WTC11 (cell line): Measurements from ENCODE around the gene PIF1. TPM values are rescaled to one million over a fixed set of nuclear protein-coding genes. Genes with fewer than 3 reads are reported as not detected.
A peak's percentile ranks its signal among the peaks of the same experiment; 100 is the strongest.

Experiments
- ATAC-seq: fragments of 200-7000 bp; cut with Tn5 transposase; 2 replicates; pipeline ENCODE4 v1.10.0; 2021; ENCODE audit warnings: mild to moderate bottlenecking, moderate library complexity
- CTCF ChIA-PET: fragments of 300-600 bp; sonication (Branson Sonifier 250); formaldehyde crosslinking; loops from one replicate; lab custom pipeline; 2021; ENCODE audit warnings: antibody characterized with exemption; lab: Charles Lee
- POLR2A ChIA-PET: fragments of 350-600 bp; sonication (Branson Sonifier 250); formaldehyde crosslinking; loops from one replicate; lab custom pipeline; 2021; ENCODE audit warnings: antibody characterized with exemption; lab: Charles Lee
- DNase-seq: peaks from one replicate; pipeline ENCODE4 v3.0.0; 2021; ENCODE audit warnings: low spot score
- H3K27ac Mint-ChIP-seq: 2 replicates; pipeline ENCODE4 v1.8.0; 2021; ENCODE audit warnings: mixed read lengths
- H3K27me3 Mint-ChIP-seq: 2 replicates; pipeline ENCODE4 v1.8.0; 2021; ENCODE audit warnings: low read depth, mild to moderate bottlenecking, moderate library complexity, mixed read lengths
- H3K36me3 Mint-ChIP-seq: 2 replicates; pipeline ENCODE4 v1.8.0; 2021; ENCODE audit warnings: mixed read lengths
- H3K4me1 Mint-ChIP-seq: 2 replicates; pipeline ENCODE4 v1.8.0; 2022; ENCODE audit warnings: mixed read lengths
- H3K4me3 Mint-ChIP-seq: 2 replicates; pipeline ENCODE4 v1.8.0; 2021; ENCODE audit warnings: mild to moderate bottlenecking, moderate library complexity, mixed read lengths
- H3K9me3 Mint-ChIP-seq: 2 replicates; pipeline ENCODE4 v1.8.0; 2021; ENCODE audit warnings: mixed read lengths
- ATF1 ChIP-seq: sonication (generic); formaldehyde crosslinking; IDR thresholded peaks from 2 replicates; pipeline ENCODE4 v1.8.1; 2023; ENCODE audit warnings: mild to moderate bottlenecking, moderate library complexity, missing genetic modification reagents
- ATF2 ChIP-seq: sonication (generic); formaldehyde crosslinking; IDR thresholded peaks from 2 replicates; pipeline ENCODE4 v1.8.1; 2022; ENCODE audit warnings: low read depth, missing genetic modification reagents, borderline replicate concordance
- CDX4 ChIP-seq: fragments of 250-450 bp; sonication (Bioruptor Pico); IDR thresholded peaks from 2 replicates; pipeline ENCODE4 v1.9.0; 2021; ENCODE audit warnings: moderate library complexity, mild to moderate bottlenecking, inconsistent platforms, borderline replicate concordance
- CREM ChIP-seq: sonication (generic); formaldehyde crosslinking; IDR thresholded peaks from 2 replicates; pipeline ENCODE4 v1.8.1; 2022; ENCODE audit warnings: mild to moderate bottlenecking, missing genetic modification reagents, moderate library complexity
- FOXK1 ChIP-seq: sonication (generic); formaldehyde crosslinking; IDR thresholded peaks from 2 replicates; pipeline ENCODE4 v1.8.0; 2022; ENCODE audit warnings: mild to moderate bottlenecking, moderate library complexity, missing genetic modification reagents
- FOXP1 ChIP-seq: sonication (generic); formaldehyde crosslinking; IDR thresholded peaks from 2 replicates; pipeline ENCODE4 v1.8.0; 2022; ENCODE audit warnings: missing genetic modification reagents, mild to moderate bottlenecking, moderate library complexity, borderline replicate concordance
- FOXP4 ChIP-seq: sonication (generic); formaldehyde crosslinking; IDR thresholded peaks from 2 replicates; pipeline ENCODE4 v1.8.0; 2022; ENCODE audit warnings: mild to moderate bottlenecking, missing genetic modification reagents
- GTF2I ChIP-seq: fragments of 250-450 bp; sonication (Bioruptor Pico); conservative IDR thresholded peaks from 2 replicates; pipeline ENCODE4 v1.4.0; 2021; ENCODE audit warnings: mild to moderate bottlenecking
- HMGA2 ChIP-seq: fragments of 250-450 bp; sonication (Bioruptor Pico); IDR thresholded peaks from 2 replicates; pipeline ENCODE4 v1.4.0; 2021; ENCODE audit warnings: mild to moderate bottlenecking, moderate library complexity
- IRF2 ChIP-seq: sonication (generic); formaldehyde crosslinking; IDR thresholded peaks from 2 replicates; pipeline ENCODE4 v1.8.0; 2022; ENCODE audit warnings: low read depth, missing genetic modification reagents, borderline replicate concordance
- MYBL2 ChIP-seq: sonication (generic); formaldehyde crosslinking; IDR thresholded peaks from 2 replicates; pipeline ENCODE4 v1.8.1; 2023; ENCODE audit warnings: mild to moderate bottlenecking, moderate library complexity, missing genetic modification reagents
- NFE2L1 ChIP-seq: sonication (generic); formaldehyde crosslinking; IDR thresholded peaks from 2 replicates; pipeline ENCODE4 v1.8.1; 2023; ENCODE audit warnings: missing genetic modification reagents
- NR1H2 ChIP-seq: sonication (generic); formaldehyde crosslinking; IDR thresholded peaks from 2 replicates; pipeline ENCODE4 v1.9.0; 2021; ENCODE audit warnings: mild to moderate bottlenecking, moderate library complexity, missing genetic modification reagents
- NR2C2 ChIP-seq: sonication (generic); formaldehyde crosslinking; IDR thresholded peaks from 2 replicates; pipeline ENCODE4 v1.8.0; 2022; ENCODE audit warnings: mild to moderate bottlenecking, missing genetic modification reagents
- STAT6 ChIP-seq: sonication (generic); formaldehyde crosslinking; conservative IDR thresholded peaks from 2 replicates; pipeline ENCODE4 v1.8.1; 2023; ENCODE audit warnings: mild to moderate bottlenecking, low read depth, missing genetic modification reagents, moderate library complexity
- TP53 ChIP-seq: sonication (generic); formaldehyde crosslinking; IDR thresholded peaks from 2 replicates; pipeline ENCODE4 v1.8.1; 2023; ENCODE audit warnings: mild to moderate bottlenecking, missing genetic modification reagents
- ZMAT4 ChIP-seq: fragments of 250-450 bp; sonication (Bioruptor Pico); IDR thresholded peaks from 2 replicates; pipeline ENCODE4 v1.9.0; 2021; ENCODE audit warnings: mild to moderate bottlenecking
- ZNF281 ChIP-seq: sonication (generic); formaldehyde crosslinking; IDR thresholded peaks from 2 replicates; pipeline ENCODE4 v1.8.0; 2023; ENCODE audit warnings: mild to moderate bottlenecking, missing genetic modification reagents
- total RNA-seq: library from RNA; stranded (reverse); gene quantifications from 3 replicates; pipeline ENCODE4 v1.2.3, GENCODE V29; 2021

Gene PIF1
- total RNA-seq, 1 experiment from 2014 or later = 249 TPM

- CTCF ChIA-PET = interaction anchor here (2.2 kb wide), 2 partner anchors 10 to 41 kb away, joined by 9 to 10 read pairs; no protein-coding TSS in a partner anchor
- H3K27me3 Mint-ChIP-seq = no peaks in the 10 kb centered on the region
- no peak for DNase-seq
Measured at GRCh38 chr15:64864068-64864467, 38.6 kb upstream of the PIF1 start.

More at GRCh38 chr15:64864068-64864467, 38.6 kb upstream of the PIF1 start:
- H3K9me3 Mint-ChIP-seq = no peaks in the 10 kb centered on the region
- H3K27ac Mint-ChIP-seq = peak overlapping the region; percentile 74; the same call in 1 of the 2 replicates
- TF ChIP-seq IRF2 (CRISPR knock-in tag) = no peak
- no peak for TF ChIP-seq FOXP4 (CRISPR knock-in tag)
- TF ChIP-seq ZNF281 = no peak
- TF ChIP-seq ATF2 = no peak
- no peak for TF ChIP-seq NFE2L1 (CRISPR knock-in tag)
- TF ChIP-seq CREM (CRISPR knock-in tag) = no peak
- no peak for TF ChIP-seq HMGA2 (CRISPR knock-in tag)
- no peak for TF ChIP-seq CDX4 (CRISPR knock-in tag)
- TF ChIP-seq MYBL2 (CRISPR knock-in tag) = no peak
- TF ChIP-seq TP53 (CRISPR knock-in tag) = no peak
- TF ChIP-seq STAT6 (CRISPR knock-in tag) = no peak
- TF ChIP-seq GTF2I = no peak
- TF ChIP-seq NR2C2 = no peak
- TF ChIP-seq NR1H2 = no peak
- no peak for TF ChIP-seq ATF1 (CRISPR knock-in tag)
- no peak for TF ChIP-seq FOXK1 (CRISPR knock-in tag)
- no peak for TF ChIP-seq ZMAT4 (CRISPR knock-in tag)
- TF ChIP-seq FOXP1 (CRISPR knock-in tag) = no peak
- ATAC-seq = no peak
- H3K4me1 Mint-ChIP-seq = peaks cover 43% of the 10 kb centered on the region
- peaks cover 25% of the 10 kb centered on the region for H3K36me3 Mint-ChIP-seq
- no peak overlapping the region for H3K4me3 Mint-ChIP-seq
- POLR2A ChIA-PET = interaction anchor here (0.6 kb wide), 1 partner anchor 10 kb away, joined by 4 read pairs; no protein-coding TSS in a partner anchor
